COLO668 (cell line): Measurements from ENCODE around the gene OGFOD2.
A peak's percentile ranks its signal among the peaks of the same experiment; 100 is the strongest.

Source experiments
- DNase-seq: peaks from one replicate; lab custom pipeline; 2025; ENCODE audit not compliant: unreplicated experiment; lab: John Stamatoyannopoulos, UW

OGFOD2 gene

DNA sequence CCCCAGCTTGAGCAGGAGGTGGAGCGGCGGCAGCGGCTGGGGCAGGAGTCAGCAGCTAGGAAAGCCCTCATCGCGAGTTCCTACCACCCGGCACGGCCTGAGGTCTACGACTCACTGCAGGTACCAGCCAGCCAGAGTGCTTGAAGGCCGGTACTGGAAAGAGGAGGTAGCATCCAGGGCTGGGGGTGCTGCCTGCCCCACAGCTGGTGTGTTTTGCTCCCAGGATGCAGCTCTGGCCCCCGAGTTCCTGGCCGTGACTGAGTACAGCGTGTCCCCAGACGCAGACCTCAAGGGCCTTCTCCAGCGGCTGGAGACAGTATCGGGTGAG lies 1.6 kb downstream of the OGFOD2 start:
- DNase-seq = no peak

DNA sequence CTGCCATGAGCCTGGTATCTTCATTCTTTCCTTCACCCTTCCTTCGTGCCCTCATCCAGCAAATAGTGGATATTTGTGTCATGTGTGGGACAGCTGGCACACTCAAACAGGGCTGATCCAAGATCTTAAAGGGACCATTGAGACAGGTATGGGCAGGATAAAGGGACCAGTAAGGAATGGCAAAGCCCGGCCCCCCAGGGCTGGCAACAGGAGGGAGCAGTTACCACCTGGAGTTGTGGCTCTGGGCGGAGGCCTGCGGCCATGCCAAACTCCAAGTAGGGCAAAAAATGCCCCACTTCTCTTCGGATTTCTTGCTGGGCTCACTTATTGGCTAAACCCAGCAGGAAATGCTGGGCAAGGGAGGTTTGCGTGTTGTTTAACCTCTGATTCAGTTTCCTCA lies 2.1 kb downstream of the OGFOD2 start:
- no peak for DNase-seq

- no peak for DNase-seq
Measured at GRCh38 chr12:122977655-122978392, 2.8 kb downstream of the OGFOD2 start.

DNA sequence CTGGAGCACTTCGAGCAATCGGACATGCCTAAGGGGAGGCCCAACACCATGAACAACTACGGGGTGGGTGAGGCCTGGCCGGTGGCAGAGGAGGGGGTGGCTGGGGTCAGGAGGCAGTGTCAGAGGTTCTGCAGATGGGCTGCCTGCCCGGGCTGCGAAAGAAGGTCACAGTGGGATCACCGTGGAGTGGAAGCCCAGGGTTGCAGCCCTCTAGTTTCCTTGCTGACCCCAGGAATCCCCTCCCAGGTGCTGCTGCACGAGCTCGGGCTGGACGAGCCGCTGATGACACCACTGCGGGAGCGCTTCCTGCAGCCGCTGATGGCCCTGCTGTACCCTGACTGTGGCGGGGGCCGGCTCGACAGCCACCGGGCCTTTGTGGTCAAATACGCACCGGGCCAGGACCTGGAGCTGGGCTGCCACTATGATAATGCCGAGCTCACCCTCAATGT lies 3.5 kb downstream of the OGFOD2 start:
- no peak for DNase-seq

GRCh38 chr12:122979001-122979907 lies 4.2 kb downstream of the OGFOD2 start:
- DNase-seq = no peak

GRCh38 chr12:122979908-122980182 lies 4.8 kb downstream of the OGFOD2 start:
- DNase-seq = no peak

- peak; percentile 88 for DNase-seq
Measured at GRCh38 chr12:122980183-122981035, 5.4 kb downstream of the OGFOD2 start, which contains the start of gene ARL6IP4. Gene ARL6IP4 (plus strand): TSS chr12:122980681. CDS start chr12:122981140, 459 bp downstream.

- peak; percentile 75 for DNase-seq
Measured at GRCh38 chr12:122981036-122981471, 6.0 kb downstream of the OGFOD2 start.

DNA sequence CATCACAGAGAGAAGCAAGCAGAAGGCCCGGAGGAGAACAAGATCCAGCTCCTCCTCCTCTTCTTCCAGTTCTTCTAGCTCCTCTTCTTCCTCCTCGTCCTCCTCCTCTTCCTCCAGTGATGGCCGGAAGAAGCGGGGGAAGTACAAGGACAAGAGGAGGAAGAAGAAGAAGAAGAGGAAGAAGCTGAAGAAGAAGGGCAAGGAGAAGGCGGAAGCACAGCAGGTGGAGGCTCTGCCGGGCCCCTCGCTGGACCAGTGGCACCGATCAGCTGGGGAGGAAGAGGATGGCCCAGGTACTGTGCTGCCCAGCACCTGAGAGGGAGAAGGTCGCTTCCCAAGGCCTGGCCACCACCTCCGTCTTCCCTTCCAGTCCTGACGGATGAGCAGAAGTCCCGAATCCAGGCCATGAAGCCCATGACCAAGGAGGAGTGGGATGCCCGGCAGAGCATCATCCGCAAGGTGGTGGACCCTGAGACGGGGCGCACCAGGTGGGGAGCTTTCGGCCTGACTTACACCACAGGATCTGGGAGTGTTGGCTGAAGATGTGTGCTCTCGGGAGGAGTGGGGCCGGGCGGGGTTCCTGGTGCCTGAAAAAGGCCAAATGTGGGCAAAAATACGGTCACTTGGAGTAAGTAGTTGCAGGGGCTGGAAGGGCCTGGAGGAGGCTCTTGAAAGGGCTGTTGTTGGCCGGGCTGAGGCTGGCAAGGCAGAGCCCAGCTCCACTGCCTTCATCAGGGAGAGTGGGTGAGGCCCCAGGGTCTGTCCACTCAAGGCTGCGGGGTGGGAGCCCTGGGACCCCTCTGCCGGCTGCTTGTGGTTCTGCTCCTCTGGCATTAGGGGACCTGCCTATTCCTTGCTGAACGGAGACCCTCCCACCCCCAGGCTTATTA lies 6.8 kb downstream of the OGFOD2 start:
- no peak for DNase-seq

DNA sequence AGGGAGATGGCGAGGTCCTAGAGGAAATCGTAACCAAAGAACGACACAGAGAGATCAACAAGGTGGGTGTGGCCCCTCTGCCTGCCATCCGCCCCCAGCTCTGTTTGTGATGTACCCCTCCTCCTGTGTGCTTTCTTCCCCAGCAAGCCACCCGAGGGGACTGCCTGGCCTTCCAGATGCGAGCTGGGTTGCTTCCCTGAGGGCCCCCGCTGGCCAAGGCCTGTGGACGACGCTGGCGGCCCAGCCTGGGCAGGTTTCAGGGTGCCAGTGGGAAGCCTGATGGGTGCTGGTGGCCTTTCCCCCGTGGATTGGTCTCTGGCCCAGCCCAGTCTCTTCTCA lies 7.4 kb downstream of the OGFOD2 start:
- DNase-seq = no peak

GRCh38 chr12:122982963-122983788 lies 8.1 kb downstream of the OGFOD2 start:
- no peak for DNase-seq

GRCh38 chr12:122983789-122984515 lies 8.9 kb downstream of the OGFOD2 start:
- DNase-seq = no peak

GRCh38 chr12:122984612-122985337 lies 9.7 kb downstream of the OGFOD2 start:
- no peak for DNase-seq

- no peak for DNase-seq
Measured at GRCh38 chr12:122985338-122986257, 10.6 kb downstream of the OGFOD2 start.

DNA sequence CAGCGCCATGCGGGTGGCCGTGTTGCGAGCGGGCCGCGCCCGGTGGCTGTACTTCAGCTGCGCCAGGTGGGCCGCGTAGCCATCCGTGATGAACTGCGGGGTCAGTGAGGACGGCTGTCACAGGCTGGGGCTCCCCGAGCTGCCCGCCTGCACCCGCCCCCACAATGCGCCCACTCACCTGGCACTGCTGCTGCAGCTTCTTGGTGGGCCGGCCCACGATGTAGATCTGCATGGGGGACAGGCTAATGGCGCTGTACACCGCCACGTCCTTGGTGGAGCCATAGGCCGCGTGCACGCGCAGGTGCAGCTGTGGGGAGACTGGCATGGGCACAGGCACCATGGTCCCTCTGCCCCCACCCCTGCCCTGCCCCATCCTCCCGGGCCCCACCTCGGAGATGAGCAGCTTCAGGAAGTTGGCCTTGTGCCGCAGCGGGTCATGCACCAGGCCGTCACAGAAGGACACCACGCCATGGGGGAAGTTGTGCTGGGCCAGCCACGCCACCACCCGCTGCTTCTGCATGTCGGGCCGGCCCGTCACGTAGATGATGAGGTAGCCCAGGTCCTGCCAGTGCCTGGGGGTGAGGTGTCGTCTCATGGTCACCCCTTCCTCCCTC lies 11.3 kb downstream of the OGFOD2 start:
- DNase-seq = no peak

GRCh38 chr12:122987086-122987951 lies 12.3 kb downstream of the OGFOD2 start:
- no peak for DNase-seq
